GM13977 (cell line): ENCODE data around the gene DOCK11.

Experiments used
- DNase-seq: peaks from one replicate; pipeline ENCODE4 v3.0.0; 2012; ENCODE audit warnings: low spot score
- in situ Hi-C: fragments of 300-500 bp; cut with MboI; formaldehyde crosslinking; loops from one replicate; pipeline ENCODE4 v1.12.0; 2022; ENCODE audit warnings: low sequenced_read_pairs, low pct_unique_long_range_greater_than_20kb, mixed read lengths, inconsistent platforms; ENCODE audit not compliant: unreplicated experiment
- TF ChIP-seq, protein P1 (sequence below): IDR thresholded peaks from 2 replicates; pipeline ENCODE4 v1.5.1; 2012; ENCODE audit warnings: mild to moderate bottlenecking, control low read depth; ENCODE audit not compliant: insufficient read depth; ENCODE audit errors: extremely low read depth, missing control alignments

Gene DOCK11

GRCh38 chrX:118685393-118685792, 189.8 kb downstream of the DOCK11 start:
- no peak for DNase-seq
- TF ChIP-seq, protein P1, sequence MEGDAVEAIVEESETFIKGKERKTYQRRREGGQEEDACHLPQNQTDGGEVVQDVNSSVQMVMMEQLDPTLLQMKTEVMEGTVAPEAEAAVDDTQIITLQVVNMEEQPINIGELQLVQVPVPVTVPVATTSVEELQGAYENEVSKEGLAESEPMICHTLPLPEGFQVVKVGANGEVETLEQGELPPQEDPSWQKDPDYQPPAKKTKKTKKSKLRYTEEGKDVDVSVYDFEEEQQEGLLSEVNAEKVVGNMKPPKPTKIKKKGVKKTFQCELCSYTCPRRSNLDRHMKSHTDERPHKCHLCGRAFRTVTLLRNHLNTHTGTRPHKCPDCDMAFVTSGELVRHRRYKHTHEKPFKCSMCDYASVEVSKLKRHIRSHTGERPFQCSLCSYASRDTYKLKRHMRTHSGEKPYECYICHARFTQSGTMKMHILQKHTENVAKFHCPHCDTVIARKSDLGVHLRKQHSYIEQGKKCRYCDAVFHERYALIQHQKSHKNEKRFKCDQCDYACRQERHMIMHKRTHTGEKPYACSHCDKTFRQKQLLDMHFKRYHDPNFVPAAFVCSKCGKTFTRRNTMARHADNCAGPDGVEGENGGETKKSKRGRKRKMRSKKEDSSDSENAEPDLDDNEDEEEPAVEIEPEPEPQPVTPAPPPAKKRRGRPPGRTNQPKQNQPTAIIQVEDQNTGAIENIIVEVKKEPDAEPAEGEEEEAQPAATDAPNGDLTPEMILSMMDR = no peak
- in situ Hi-C loops = no loop called here

GRCh38 chrX:118688935-118689334, 193.3 kb downstream of the DOCK11 start:
- TF ChIP-seq, protein P1 = no peak
- DNase-seq = no peak
- in situ Hi-C loops = no loop called here

DNA sequence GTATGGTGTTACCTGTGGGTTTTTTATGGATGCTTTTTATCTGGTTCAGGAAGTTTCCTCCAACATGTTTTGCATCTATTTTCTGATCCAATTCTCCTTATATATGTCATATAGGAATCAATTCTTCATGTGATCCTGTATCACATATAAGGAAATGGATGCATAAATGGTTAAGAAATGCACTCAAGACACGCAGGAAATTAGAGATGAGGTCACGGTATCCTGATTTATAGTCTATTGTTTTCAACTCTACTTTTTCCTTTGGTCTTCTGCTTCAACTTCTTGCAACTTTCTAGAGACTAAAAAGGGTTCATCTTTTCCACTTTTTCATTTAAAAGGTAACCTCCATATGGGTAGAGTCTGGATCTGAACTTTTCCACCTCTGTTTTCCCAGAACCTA, 198.2 kb downstream of the DOCK11 start:
- in situ Hi-C loops = no loop called here
- no peak for DNase-seq
- TF ChIP-seq, protein P1 = no peak

- in situ Hi-C loops = no loop called here
- no peak for DNase-seq
- TF ChIP-seq, protein P1 = no peak
These were observed 199.0 kb downstream of the DOCK11 start for GRCh38 chrX:118694638-118695037.

DNA sequence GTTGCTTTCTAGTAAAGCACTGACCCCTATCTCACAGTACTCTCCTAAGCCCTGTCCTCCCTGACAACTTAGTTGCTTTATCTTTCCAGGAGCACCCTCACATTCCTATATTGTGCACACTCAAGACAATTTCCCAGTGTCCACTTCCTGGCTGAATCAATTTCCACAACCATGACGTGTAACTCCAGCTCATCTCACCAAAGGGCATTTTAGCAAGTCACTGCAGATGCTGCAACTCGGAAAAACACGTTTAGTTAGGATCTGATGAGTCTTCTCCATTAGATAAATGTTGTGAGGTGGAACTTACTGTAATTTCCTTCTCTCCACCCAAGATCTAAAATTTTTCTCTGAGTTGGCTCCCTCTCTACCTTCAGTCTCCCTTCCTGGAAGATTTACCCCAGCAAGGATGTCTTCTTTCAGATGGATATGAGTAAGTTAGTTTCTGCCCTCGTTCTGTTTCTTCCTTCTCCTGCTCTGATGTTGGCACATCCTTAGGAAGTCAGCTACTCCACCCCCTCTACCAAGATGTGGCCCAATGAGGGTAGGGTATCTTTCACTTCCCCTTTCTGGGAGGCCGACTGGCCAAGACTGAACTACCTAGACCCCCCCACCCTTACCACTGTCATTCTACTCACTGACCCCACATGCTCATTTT, 203.0 kb downstream of the DOCK11 start:
- in situ Hi-C loops = no loop called here
- DNase-seq = no peak

DNA sequence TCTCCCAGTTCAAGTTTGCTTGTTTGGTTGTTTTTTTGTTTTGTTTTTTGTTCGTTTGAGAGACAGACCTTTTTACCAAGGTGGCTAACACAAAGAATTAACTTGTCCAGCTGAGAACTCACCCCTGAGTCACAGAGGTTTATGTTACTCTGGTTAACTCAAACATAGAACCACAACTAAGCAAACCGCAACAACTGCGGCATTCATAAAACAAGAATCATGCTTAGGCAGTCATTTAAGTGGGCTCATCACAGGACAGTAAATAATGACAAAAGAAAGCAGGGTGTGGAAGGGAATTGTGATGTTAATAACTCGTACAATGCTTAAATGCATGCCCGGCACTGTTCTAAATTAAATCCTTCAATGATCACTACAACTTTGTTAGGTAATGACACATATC, 207.1 kb downstream of the DOCK11 start:
- DNase-seq = no peak
- in situ Hi-C loops = no loop called here
- TF ChIP-seq, protein P1 = no peak

More for the DNA sequence above, 203.0 kb downstream of the DOCK11 start:
- TF ChIP-seq, protein P1 = no peak

DNA sequence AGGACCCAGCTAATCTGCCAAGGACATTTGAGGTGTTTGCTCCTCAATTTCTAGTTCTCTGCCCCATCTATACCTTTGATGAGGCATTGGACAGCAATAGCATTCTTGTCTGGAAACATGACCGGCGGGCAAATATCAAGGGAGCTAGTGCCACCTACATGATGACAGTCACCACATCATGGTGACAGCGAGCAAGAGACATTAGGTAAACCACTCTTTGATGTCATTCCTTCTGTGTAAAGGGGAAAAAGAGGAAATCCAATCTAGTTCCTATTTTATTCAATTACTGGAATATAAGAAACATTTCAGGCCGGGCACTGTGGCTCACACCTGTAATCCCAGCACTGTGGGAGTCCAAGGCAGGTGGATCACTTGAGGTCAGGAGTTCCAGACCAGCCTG, 211.1 kb downstream of the DOCK11 start:
- in situ Hi-C loops = no loop called here
- DNase-seq = no peak
- TF ChIP-seq, protein P1 = no peak
